ENCODE data around the gene GNB1L.

Gene GNB1L

DNA sequence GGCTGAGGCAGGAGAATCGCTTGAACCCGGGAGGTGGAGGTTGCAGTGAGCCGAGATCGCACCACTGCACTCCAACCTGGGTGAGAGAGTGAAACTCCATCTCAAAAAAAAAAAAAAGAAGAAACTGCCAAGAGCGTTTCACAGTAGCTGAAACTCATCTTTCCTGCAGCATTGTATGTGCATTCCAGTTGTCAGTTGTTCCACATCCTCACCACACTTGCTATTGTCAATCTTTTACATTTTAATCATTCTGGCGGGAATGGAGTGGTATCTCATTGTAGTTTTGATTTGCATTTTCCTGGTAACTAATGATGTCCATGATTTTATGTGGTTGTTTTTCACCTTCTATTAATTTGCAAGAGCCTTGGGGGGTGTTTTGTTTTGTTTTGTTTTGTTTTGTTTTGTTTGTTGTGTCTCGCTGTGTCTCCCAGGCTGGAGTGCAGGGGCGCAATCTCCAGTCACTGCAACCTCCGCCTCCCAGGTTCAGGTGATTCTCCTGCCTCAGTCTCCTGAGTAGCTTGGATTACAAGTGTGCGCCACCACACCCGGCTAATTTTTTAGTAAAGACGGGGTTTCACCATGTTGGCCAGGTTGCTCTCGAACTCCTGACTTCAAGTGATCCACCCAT lies 8.1 kb upstream of the GNB1L start:
- ATAC-seq, result no peak
- TF ChIP-seq ARNTL (CRISPR knock-in tag; IDR thresholded peaks at IDR 0.05; ENCODE audit: borderline replicate concordance, low read depth) (no peak), OSR1 (CRISPR knock-in tag; IDR thresholded peaks at IDR 0.05) (no peak), ZFP30 (CRISPR knock-in tag; IDR thresholded peaks at IDR 0.05) (no peak), ZC3H10 (CRISPR knock-in tag; IDR thresholded peaks at IDR 0.05) (no peak), CSDC2 (CRISPR knock-in tag; IDR thresholded peaks at IDR 0.05) (no peak), ISL1 (CRISPR knock-in tag; IDR thresholded peaks at IDR 0.05) (no peak), ZNF70 (CRISPR knock-in tag; IDR thresholded peaks at IDR 0.05) (no peak), ZNF8 (CRISPR knock-in tag; IDR thresholded peaks at IDR 0.05) (no peak), RARB (CRISPR knock-in tag; IDR thresholded peaks at IDR 0.05) (no peak), ZFP3 (CRISPR knock-in tag; IDR thresholded peaks at IDR 0.05) (no peak), ZNF565 (CRISPR knock-in tag; conservative IDR thresholded peaks at IDR 0.05; ENCODE audit: low read depth) (no peak), BACH2 (CRISPR knock-in tag; IDR thresholded peaks at IDR 0.05; ENCODE audit: borderline replicate concordance) (no peak)
- TF ChIP-seq, protein P1, sequence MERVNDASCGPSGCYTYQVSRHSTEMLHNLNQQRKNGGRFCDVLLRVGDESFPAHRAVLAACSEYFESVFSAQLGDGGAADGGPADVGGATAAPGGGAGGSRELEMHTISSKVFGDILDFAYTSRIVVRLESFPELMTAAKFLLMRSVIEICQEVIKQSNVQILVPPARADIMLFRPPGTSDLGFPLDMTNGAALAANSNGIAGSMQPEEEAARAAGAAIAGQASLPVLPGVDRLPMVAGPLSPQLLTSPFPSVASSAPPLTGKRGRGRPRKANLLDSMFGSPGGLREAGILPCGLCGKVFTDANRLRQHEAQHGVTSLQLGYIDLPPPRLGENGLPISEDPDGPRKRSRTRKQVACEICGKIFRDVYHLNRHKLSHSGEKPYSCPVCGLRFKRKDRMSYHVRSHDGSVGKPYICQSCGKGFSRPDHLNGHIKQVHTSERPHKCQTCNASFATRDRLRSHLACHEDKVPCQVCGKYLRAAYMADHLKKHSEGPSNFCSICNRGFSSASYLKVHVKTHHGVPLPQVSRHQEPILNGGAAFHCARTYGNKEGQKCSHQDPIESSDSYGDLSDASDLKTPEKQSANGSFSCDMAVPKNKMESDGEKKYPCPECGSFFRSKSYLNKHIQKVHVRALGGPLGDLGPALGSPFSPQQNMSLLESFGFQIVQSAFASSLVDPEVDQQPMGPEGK (CRISPR knock-in tag; IDR thresholded peaks at IDR 0.05; ENCODE audit: borderline replicate concordance), result no peak
- TF ChIP-seq, protein P2, sequence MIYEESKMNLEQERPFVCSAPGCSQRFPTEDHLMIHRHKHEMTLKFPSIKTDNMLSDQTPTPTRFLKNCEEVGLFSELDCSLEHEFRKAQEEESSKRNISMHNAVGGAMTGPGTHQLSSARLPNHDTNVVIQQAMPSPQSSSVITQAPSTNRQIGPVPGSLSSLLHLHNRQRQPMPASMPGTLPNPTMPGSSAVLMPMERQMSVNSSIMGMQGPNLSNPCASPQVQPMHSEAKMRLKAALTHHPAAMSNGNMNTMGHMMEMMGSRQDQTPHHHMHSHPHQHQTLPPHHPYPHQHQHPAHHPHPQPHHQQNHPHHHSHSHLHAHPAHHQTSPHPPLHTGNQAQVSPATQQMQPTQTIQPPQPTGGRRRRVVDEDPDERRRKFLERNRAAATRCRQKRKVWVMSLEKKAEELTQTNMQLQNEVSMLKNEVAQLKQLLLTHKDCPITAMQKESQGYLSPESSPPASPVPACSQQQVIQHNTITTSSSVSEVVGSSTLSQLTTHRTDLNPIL (CRISPR knock-in tag; IDR thresholded peaks at IDR 0.05; ENCODE audit: low read depth), result no peak

DNA sequence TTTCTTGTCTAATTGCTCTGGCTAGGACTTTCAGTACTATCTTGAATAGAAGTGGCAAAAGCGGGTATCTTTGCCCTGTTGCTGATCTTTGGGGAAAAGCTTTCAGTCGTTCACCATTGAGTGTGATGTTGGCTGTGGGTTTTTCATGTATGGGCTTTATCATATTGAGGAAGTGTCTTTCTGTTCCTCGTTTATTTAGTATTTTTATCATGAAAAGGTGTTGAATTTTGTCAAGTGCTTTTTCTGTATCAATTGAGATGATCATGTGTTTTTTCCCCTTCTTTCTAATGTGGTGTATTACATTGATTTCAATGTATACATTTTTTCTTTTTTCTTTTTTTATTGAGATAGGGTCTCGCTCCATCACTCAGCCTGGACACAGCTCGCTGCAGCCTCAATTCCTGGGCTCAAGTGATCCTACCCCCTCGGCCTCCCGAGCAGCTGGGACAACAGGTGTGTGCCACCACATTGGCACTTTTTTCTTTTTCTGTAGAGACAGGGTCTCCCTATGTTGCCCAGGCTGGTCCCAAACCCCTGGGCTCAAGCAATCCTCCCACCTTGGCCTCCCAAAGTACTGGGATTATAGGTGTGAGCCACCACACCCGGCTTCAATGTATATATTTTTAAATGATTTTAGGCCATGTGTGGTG lies 5.3 kb upstream of the GNB1L start:
- ATAC-seq, result no peak
- no peak for TF ChIP-seq TSHZ2 (CRISPR knock-in tag; IDR thresholded peaks at IDR 0.05)

- TF ChIP-seq ZC3H10 (CRISPR knock-in tag; IDR thresholded peaks at IDR 0.05) (no peak), ISL1 (CRISPR knock-in tag; IDR thresholded peaks at IDR 0.05) (no peak), ZNF565 (CRISPR knock-in tag; conservative IDR thresholded peaks at IDR 0.05; ENCODE audit: low read depth) (no peak)
- no peak for ATAC-seq
These were observed 2.7 kb upstream of the GNB1L start for GRCh38 chr22:19857382-19857781.

DNA sequence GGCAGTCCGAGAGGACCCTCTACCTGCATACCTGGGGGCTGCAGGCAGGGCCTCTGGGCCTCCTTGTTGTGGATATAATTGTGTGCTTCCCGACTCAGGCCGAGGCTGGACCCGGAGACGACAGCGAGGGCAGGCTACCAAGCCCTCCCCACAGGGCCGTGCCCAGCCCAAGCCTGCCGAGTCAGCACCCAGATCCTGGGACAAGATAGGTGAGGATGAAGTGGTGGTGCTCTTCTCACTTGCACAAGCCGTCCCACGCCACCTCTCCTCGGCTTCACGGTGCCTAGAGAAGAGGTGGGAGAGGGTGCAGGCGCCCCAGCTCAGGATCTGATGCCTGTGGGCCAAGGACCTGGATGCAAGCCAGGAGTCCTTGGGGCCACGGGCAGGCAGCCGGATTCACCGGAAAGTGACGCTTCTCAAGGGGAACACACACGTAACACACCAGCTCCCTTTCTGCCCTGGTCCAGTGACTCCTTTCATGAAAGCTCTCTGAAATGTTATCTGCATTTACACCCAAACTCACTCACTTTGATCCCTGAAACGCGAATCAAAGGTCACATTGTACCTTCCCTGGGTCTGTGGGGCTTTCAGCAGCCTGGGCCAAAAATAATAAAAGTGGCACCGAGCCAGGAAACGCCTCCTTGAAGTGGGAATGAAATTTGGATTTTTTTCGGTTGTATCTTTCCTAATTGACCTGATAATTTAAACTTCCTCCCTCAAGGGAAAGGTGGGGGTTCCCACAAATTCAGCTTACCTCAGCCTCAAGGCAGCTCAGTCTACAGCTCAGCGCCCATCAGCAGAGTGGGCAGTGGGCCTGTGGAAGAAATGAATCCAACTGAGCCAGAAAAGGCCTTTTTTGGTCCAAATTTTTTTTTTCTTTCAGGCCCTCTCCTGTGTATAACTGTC lies 1.1 kb upstream of the GNB1L start:
- TF ChIP-seq ZNF70 (CRISPR knock-in tag; IDR thresholded peaks at IDR 0.05) (no peak), ZFP3 (CRISPR knock-in tag; IDR thresholded peaks at IDR 0.05) (no peak), POU6F1 (CRISPR knock-in tag; IDR thresholded peaks at IDR 0.05; ENCODE audit: borderline replicate concordance, low read depth) (no peak)
- ATAC-seq, result peak; percentile 38

Data from SK-N-SH treated with all-trans-retinoic acid at 6 μM for 48 hours (cell line).